Osteocyte (in vitro differentiated cells): Measurements from ENCODE around the gene DLGAP5. TPM values are rescaled to one million over a fixed set of nuclear protein-coding genes. Genes with fewer than 3 reads are reported as not detected.

Experiments
- DNase-seq: peaks from one replicate; pipeline ENCODE4 v3.0.0; 2021; ENCODE audit warnings: mixed read lengths; ENCODE audit not compliant: unreplicated experiment; ENCODE audit errors: extremely low spot score
- H3K27ac Mint-ChIP-seq: one replicate; pipeline ENCODE4 v1.8.0; 2021; ENCODE audit warnings: mild to moderate bottlenecking, mixed read lengths; ENCODE audit not compliant: unreplicated experiment
- H3K27me3 Mint-ChIP-seq: one replicate; pipeline ENCODE4 v1.8.0; 2021; ENCODE audit warnings: mixed read lengths; ENCODE audit not compliant: unreplicated experiment
- H3K36me3 Mint-ChIP-seq: one replicate; pipeline ENCODE4 v1.8.0; 2021; ENCODE audit warnings: mixed read lengths; ENCODE audit not compliant: unreplicated experiment
- H3K4me1 Mint-ChIP-seq: one replicate; pipeline ENCODE4 v1.8.0; 2021; ENCODE audit warnings: mixed read lengths; ENCODE audit not compliant: unreplicated experiment
- H3K4me3 Mint-ChIP-seq: one replicate; pipeline ENCODE4 v1.8.0; 2021; ENCODE audit warnings: mild to moderate bottlenecking, moderate library complexity, mixed read lengths; ENCODE audit not compliant: unreplicated experiment
- H3K9me3 Mint-ChIP-seq: one replicate; pipeline ENCODE4 v1.8.0; 2021; ENCODE audit warnings: mixed read lengths; ENCODE audit not compliant: unreplicated experiment
- CTCF ChIP-seq: fragments of 200-600 bp; sonication (generic); IDR thresholded peaks from 2 replicates; pipeline ENCODE4 v1.5.0; 2021; ENCODE audit warnings: antibody characterized with exemption, mild to moderate bottlenecking, moderate library complexity
- total RNA-seq: library from RNA; stranded (reverse); gene quantifications from 2 replicates; pipeline ENCODE4 v1.2.1, GENCODE V29; 2021

Gene DLGAP5
- total RNA-seq, 1 donor from 2014 or later = 11.7 TPM

GRCh38 chr14:55103005-55103640 is 88.3 kb downstream of the DLGAP5 start:
- Mint-ChIP-seq H3K36me3 (no peaks in the 10 kb centered on the region), H3K4me3 (peak overlapping the region; percentile 23), H3K4me1 (peaks cover 53% of the 10 kb centered on the region), H3K27me3 (no peaks in the 10 kb centered on the region), H3K9me3 (no peaks in the 10 kb centered on the region), H3K27ac (peak overlapping the region; percentile 99)
- no peak for DNase-seq
- TF ChIP-seq CTCF = no peak

GRCh38 chr14:55102141-55102621 is 89.2 kb downstream of the DLGAP5 start:
- H3K4me3 Mint-ChIP-seq = no peak overlapping the region
- H3K27me3 Mint-ChIP-seq = no peaks in the 10 kb centered on the region
- no peaks in the 10 kb centered on the region for H3K9me3 Mint-ChIP-seq
- H3K36me3 Mint-ChIP-seq = no peaks in the 10 kb centered on the region
- H3K27ac Mint-ChIP-seq = peak overlapping the region; percentile 99
- peaks cover 44% of the 10 kb centered on the region for H3K4me1 Mint-ChIP-seq
- no peak for TF ChIP-seq CTCF
- DNase-seq = no peak

DNA sequence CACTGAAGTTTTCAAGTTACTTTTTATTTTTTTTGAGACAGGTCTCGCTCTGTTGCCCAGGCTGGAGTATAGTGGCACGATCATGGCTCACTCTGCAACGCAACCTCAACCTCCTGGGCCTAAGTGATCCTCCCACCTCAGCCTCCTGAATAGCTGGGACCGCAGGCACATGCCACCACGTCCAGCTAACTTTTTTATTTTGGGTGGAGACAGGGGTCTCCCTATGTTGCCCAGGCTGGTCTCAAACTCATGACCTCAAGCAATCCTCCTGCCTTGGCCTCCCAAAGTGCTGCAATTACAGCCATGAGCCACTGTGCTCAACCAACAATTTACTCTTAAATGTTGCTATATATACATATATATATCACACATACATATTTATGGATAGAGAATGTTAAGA is 89.7 kb downstream of the DLGAP5 start:
- no peak for DNase-seq
- no peak overlapping the region for H3K4me3 Mint-ChIP-seq
- no peak for TF ChIP-seq CTCF
- H3K27ac Mint-ChIP-seq = peak overlapping the region; percentile 99
- no peaks in the 10 kb centered on the region for H3K9me3 Mint-ChIP-seq
- H3K36me3 Mint-ChIP-seq = no peaks in the 10 kb centered on the region
- no peaks in the 10 kb centered on the region for H3K27me3 Mint-ChIP-seq
- H3K4me1 Mint-ChIP-seq = peaks cover 42% of the 10 kb centered on the region

GRCh38 chr14:55099756-55100155 is 91.6 kb downstream of the DLGAP5 start:
- Mint-ChIP-seq H3K4me3 (no peak overlapping the region), H3K36me3 (no peaks in the 10 kb centered on the region), H3K27ac (no peak overlapping the region), H3K4me1 (peaks cover 33% of the 10 kb centered on the region), H3K9me3 (no peaks in the 10 kb centered on the region), H3K27me3 (no peaks in the 10 kb centered on the region)
- no peak for TF ChIP-seq CTCF
- DNase-seq = no peak

DNA sequence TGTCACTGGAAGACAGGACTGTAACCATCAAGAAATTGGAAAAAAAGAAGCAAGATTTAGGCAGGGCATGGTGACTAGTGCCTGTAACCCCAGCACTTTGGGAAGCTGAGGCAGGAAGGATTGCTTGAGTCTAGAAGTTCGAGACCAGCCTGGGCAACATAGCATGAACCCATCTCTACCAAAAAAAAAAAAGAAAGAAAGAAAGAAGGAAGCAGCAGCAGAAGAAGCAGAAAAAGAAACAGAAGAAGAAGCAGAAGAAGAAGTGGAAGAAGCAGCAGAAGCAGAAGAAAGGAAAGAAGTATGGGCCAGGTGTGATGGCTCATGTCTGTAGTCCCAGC is 92.9 kb downstream of the DLGAP5 start:
- Mint-ChIP-seq H3K9me3 (no peaks in the 10 kb centered on the region), H3K36me3 (no peaks in the 10 kb centered on the region), H3K27me3 (no peaks in the 10 kb centered on the region), H3K27ac (no peak overlapping the region), H3K4me1 (peaks cover 28% of the 10 kb centered on the region), H3K4me3 (no peak overlapping the region)
- no peak for TF ChIP-seq CTCF
- no peak for DNase-seq

Other genes starting within 250 kb of the DLGAP5 start
- gene WDHD1, start 164.5 kb downstream of the DLGAP5 start, total RNA-seq = 7.0 and 8.0 TPM in 2 replicates
- gene SOCS4, start 164.3 kb downstream of the DLGAP5 start, total RNA-seq = 20.1 and 21.8 TPM in 2 replicates
- gene MAPK1IP1L, start 139.9 kb downstream of the DLGAP5 start, total RNA-seq = 85.7 and 102 TPM in 2 replicates
- gene LGALS3, start 62.3 kb downstream of the DLGAP5 start, total RNA-seq = 90.8 and 91.0 TPM in 2 replicates
- gene FBXO34, start 79.8 kb upstream of the DLGAP5 start, total RNA-seq = 16.4 and 17.0 TPM in 2 replicates
- 13.8 and 14.5 TPM in 2 replicates for gene ATG14, start 220.2 kb upstream of the DLGAP5 start, total RNA-seq
- gene TBPL2, start 249.0 kb upstream of the DLGAP5 start, total RNA-seq = not detected in 2 replicates